Measurements from ENCODE around the gene DNAJC5.

DNA sequence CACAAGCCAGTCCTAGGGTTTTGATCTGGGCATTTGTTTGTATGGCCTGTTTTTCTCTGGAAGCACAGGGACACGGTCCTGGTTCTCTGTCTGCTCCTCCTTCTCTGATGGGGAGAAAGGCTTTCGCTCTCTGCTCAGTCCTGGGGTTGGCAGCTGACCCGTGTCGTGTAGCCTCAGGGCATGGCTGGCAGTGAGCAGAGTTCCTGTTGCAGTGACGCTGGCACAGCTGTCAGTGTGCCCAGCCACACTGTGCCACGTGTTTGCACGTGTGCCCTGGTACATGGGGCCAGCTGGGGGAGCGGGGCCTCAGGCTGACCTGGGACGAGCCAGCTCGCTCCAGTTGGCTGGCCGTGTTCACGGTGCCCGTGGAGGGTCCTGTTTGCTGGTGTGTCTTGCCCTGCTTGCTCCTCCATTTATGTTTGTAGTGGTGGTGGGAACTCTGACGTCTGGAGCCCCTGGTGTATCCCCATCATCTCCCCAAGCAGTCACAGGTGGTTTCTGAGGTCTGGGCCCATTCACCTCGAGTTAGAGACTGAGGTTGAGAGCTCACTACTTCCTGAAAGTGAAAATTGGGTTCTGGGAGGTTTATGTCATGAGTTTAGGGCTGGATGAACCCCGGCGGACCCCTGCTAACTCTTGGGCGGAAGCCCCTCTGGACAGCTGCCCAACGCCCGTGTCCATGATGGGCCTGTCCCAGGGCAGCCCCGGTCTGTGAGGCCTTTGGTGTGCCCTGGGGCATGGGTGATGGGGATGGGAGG lies 10.2 kb upstream of the DNAJC5 start:
- TF ChIP-seq POLR2AphosphoS2 (IDR thresholded peaks at IDR 0.05; ENCODE audit: low read length) (no peak), ATF6 (CRISPR knock-in tag; IDR thresholded peaks at IDR 0.05) (no peak), CTCF (IDR thresholded peaks at IDR 0.05 in 2 of 3, conservative IDR thresholded peaks at IDR 0.05 in 1 of 3; ENCODE audit: insufficient read depth in 2 of 3, low read depth in 1 of 3, low read length in 3 of 3) (no peak)
